ENCODE measurements around the gene FNBP1L. TPM values are rescaled to one million over a fixed set of nuclear protein-coding genes. Genes with fewer than 3 reads are reported as not detected.

FNBP1L gene
- total RNA-seq, 2 experiments from 2014 or later, result 0.13 TPM

DNA sequence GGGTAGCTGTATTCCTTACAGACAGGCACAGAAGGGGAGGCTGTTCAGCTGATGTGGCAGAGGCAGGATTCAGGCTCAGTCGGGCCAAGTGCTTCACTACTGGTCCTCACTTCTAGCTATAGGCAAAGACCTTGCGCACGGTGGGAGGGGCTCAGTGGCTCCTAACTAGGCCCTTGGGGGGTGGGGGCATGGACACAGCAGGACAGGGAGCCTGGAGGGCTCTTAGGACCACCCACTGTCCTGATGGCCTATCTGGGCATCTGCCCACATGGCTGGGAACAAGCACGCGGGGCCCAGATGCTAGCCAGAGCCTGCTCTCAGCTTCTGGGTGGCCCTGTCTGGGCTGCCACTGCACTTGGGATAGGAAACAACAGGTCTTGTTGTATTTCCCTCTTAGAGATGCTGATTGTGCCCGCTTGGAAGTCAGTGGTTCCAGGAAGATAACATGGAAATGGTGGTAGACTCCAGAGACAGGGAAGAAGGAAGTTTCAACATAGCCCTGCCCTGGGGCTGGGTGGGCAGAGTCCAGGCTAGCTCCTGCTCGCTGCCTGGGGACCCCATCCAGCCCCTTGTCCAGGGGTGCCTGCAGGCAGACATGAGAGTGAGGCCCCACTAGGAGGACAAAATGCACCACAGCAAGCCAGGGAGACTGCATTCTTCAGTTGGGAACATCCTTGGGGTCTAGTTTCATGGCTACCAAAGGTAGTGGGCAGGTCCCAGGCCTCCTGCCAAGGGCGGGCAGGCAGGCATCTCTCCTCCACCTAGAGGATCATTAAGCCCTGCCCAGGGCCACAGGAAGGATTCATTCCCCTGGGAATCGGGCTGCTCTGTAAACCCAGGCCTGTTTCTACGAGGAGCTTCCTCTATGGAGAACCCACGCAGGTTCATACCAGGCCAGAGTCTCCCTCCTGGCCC lies 131.2 kb downstream of the FNBP1L start:
- no peaks in the 10 kb centered on the region for H4K20me1 ChIP-seq (ENCODE audit: insufficient read depth, low read length)
- TF ChIP-seq, protein P1, sequence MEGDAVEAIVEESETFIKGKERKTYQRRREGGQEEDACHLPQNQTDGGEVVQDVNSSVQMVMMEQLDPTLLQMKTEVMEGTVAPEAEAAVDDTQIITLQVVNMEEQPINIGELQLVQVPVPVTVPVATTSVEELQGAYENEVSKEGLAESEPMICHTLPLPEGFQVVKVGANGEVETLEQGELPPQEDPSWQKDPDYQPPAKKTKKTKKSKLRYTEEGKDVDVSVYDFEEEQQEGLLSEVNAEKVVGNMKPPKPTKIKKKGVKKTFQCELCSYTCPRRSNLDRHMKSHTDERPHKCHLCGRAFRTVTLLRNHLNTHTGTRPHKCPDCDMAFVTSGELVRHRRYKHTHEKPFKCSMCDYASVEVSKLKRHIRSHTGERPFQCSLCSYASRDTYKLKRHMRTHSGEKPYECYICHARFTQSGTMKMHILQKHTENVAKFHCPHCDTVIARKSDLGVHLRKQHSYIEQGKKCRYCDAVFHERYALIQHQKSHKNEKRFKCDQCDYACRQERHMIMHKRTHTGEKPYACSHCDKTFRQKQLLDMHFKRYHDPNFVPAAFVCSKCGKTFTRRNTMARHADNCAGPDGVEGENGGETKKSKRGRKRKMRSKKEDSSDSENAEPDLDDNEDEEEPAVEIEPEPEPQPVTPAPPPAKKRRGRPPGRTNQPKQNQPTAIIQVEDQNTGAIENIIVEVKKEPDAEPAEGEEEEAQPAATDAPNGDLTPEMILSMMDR (conservative IDR thresholded peaks at IDR 0.05; ENCODE audit: low read length), result no peak
- no peak for TF ChIP-seq EZH2phosphoT487 (IDR thresholded peaks at IDR 0.05; ENCODE audit: borderline replicate concordance, low read depth, low read length)
- H3K79me2 ChIP-seq (ENCODE audit: insufficient read depth, low read depth, low read length), result no peaks in the 10 kb centered on the region
- POLR2A ChIA-PET, result interaction anchor here (0.6 kb wide), 1 partner anchor 9 kb away, joined by 4 read pairs; no protein-coding TSS in a partner anchor
- no peak for DNase-seq (ENCODE audit: low spot score)
- peaks cover 53% of the 10 kb centered on the region; the same call in 1 of the 2 replicates for H3K36me3 ChIP-seq (ENCODE audit: insufficient read depth, low read length)
- no peak overlapping the region for H3K4me2 ChIP-seq (ENCODE audit: low read length)
- H3K4me3 ChIP-seq (ENCODE audit: low read depth, low read length, poor library complexity, severe bottlenecking), result no peak overlapping the region
- CTCF ChIA-PET (ENCODE audit: unreplicated experiment), result interaction anchor here (0.7 kb wide), 1 partner anchor 8 kb away, joined by 4 read pairs; no protein-coding TSS in a partner anchor
- no peaks in the 10 kb centered on the region for H3K9me3 ChIP-seq (ENCODE audit: low read length)
- no peaks in the 10 kb centered on the region for H3K9me2 ChIP-seq (ENCODE audit: insufficient read depth, low read length)
- no peak overlapping the region for H2AFZ ChIP-seq (ENCODE audit: low read length)
- no peak overlapping the region for H3K27ac ChIP-seq (ENCODE audit: low read depth, low read length, poor library complexity, severe bottlenecking)
- intact Hi-C loops (cut with micrococcal nuclease; ENCODE audit: unreplicated experiment), result no loop called here
- BruUV-seq (replicated peaks), result no TSS peak
- H3K4me1 ChIP-seq (ENCODE audit: insufficient read depth, low read length, poor library complexity, severe bottlenecking), result no peaks in the 10 kb centered on the region

DNA sequence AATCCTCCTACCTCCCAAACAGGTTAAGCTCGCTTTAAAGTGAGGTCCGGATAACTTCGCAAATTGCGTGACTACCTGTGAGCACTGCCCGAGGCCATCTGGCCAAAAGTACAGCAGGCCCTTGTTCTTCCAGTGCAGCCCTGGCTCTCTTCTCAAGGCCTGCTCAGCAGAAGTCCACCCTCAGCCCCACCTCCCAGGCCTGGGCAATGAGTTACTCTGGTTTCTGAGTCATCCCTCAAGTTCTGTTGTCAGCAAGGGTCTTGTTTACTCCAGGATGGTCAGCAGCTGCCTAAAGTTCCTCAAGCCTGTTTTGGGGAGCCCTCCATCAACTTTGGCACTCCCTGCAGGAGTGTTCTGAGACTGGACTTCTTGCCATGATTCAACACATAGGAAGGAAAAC lies 132.0 kb downstream of the FNBP1L start:
- H3K4me2 ChIP-seq (ENCODE audit: low read length), result no peak overlapping the region
- no peaks in the 10 kb centered on the region for H3K79me2 ChIP-seq (ENCODE audit: insufficient read depth, low read depth, low read length)
- intact Hi-C loops (cut with micrococcal nuclease; ENCODE audit: unreplicated experiment), result no loop called here
- no peaks in the 10 kb centered on the region for H3K9me2 ChIP-seq (ENCODE audit: insufficient read depth, low read length)
- TF ChIP-seq, protein P1 (conservative IDR thresholded peaks at IDR 0.05; ENCODE audit: low read length), result no peak
- no peak for TF ChIP-seq EZH2phosphoT487 (IDR thresholded peaks at IDR 0.05; ENCODE audit: borderline replicate concordance, low read depth, low read length)
- H3K9me3 ChIP-seq (ENCODE audit: low read length), result no peaks in the 10 kb centered on the region
- no peaks in the 10 kb centered on the region for H4K20me1 ChIP-seq (ENCODE audit: insufficient read depth, low read length)
- H3K4me1 ChIP-seq (ENCODE audit: insufficient read depth, low read length, poor library complexity, severe bottlenecking), result no peaks in the 10 kb centered on the region
- no peak for DNase-seq (ENCODE audit: low spot score)
- no peak overlapping the region for H2AFZ ChIP-seq (ENCODE audit: low read length)
- H3K4me3 ChIP-seq (ENCODE audit: low read depth, low read length, poor library complexity, severe bottlenecking), result no peak overlapping the region
- POLR2A ChIA-PET, result interaction anchor here (0.6 kb wide), 1 partner anchor 10 kb away, joined by 3 read pairs; no protein-coding TSS in a partner anchor
- no peak overlapping the region for H3K27ac ChIP-seq (ENCODE audit: low read depth, low read length, poor library complexity, severe bottlenecking)
- CTCF ChIA-PET (ENCODE audit: unreplicated experiment), result interaction anchor here (0.6 kb wide), 1 partner anchor 470 kb away, joined by 3 read pairs; no protein-coding TSS in a partner anchor
- BruUV-seq (replicated peaks), result no TSS peak
- H3K36me3 ChIP-seq (ENCODE audit: insufficient read depth, low read length), result peaks cover 52% of the 10 kb centered on the region; the same call in 1 of the 2 replicates

All from OCI-LY7 (cell line).